GM21717 (cell line): ENCODE results near the gene ADTRP.
"Not testable (repeated sequence)": the region's sequence is repeated elsewhere in the genome, so short reads cannot be mapped to it uniquely, and the experiment has no call there.

ENCODE experiments used
- ATAC-seq: cut with Tn5 transposase; IDR thresholded peaks from one replicate; pipeline ENCODE4 v1.9.1; 2021; ENCODE audit warnings: mild to moderate bottlenecking, moderate library complexity; ENCODE audit not compliant: unreplicated experiment

ADTRP gene

DNA sequence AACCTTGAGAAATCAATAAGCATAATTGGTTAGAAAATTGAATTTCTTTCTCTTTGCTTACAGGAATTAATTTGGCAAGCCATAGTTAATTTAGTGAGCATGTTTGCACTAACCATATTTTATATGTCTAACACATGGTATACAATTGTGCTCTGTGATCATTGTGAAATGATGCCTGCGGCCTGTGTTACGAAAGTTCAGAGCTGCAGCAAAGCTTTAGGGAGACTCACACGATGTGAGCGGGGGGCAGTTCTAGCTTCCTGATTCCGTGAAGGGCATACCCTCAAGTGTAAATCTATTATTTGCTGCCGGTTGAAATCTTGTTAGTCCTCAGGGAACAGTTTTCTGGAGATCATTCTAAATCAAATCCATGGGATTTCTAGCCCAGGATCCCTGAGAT is 25.5 kb upstream of the ADTRP start:
- no peak for ATAC-seq

DNA sequence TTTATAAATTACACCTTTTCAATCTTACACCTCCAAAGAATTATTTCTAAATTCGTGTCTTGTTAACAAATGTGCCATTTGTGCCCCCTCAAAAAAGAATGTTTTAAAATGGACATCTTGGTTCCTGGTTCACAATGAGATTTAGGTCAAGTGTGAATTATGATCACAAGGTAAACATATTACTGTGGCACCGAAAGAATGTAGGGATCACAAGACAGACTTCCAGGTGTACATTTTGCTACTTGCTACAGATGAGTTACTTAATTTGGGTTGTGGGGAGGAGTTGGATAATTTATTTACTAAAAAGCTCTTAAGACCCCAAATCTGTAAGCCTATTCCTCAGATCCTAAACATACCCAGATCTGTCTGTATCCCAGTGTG is 25.0 kb upstream of the ADTRP start:
- no peak for ATAC-seq

DNA sequence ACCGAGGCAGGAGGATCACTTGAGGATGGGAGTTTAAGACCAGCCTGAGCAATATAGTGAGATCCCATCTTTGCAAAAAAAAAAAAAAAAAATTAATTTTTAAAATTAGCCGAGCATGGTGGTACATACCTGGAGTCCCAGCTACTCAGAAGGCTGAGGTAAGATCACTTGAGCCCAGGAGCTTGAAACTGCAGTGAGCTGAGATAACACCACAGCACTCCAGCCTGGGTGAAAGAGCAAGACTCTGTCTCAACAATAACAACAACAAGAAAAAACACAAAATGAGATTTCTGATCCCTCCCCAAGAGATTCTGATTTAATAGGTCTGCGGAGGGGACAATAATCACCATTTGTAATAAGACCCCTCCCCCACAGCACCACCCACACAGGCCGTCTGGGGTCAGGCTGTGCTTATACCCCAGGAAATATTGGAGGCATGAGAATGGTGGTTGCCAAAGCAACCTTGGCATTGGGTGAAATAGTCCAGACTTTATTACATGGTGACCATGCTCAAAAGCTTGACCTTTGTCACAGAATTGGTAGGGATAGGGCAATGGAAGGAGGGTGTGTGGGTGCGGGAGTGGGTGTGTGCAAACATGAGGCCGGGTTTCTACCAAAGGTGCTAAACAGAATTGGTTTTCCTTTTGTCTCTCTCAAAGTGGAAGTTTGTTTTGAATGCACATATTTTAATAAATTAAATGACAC is 24.4 kb upstream of the ADTRP start:
- ATAC-seq: no peak

DNA sequence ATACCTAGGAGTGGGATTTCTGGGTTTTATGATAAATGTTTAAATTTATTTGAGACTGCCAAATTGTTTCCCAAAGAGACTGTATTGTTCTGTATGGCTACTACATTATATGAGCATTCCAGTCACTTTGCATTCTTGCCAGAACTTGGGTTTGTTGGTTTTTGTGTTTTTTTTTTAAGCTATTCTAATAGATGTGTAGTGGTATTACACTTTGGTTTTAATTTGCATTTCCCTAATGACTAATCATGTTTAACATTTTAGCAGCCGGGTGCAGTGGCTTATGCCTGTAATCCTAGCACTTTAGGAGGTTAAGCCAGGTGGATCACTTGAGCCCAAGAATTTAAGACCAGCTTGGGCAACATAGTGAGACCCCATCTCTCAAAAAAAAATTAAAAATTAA is 21.9 kb upstream of the ADTRP start:
- ATAC-seq: not testable (repeated sequence)

GRCh38 chr6:11798538-11798937 is 19.9 kb upstream of the ADTRP start:
- no peak for ATAC-seq

DNA sequence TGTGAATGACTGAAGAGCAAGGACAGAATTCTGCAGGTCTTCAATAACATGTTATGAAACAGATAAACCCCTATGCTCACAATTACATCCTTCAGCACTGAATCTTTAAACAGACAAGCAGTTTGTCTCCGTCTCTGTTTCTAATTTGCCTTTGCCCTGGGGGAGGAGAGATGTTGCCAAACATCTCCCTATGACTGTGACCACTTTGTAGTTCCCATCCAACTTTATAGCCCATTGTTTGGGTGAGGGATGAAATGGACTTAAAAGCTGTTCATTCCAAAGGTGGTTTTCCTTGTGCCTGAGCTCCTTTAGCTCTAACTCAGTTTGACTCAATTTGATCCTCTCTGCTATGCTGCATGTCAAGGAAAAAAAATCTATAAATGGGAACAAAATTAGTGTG is 19.5 kb upstream of the ADTRP start:
- no peak for ATAC-seq

DNA sequence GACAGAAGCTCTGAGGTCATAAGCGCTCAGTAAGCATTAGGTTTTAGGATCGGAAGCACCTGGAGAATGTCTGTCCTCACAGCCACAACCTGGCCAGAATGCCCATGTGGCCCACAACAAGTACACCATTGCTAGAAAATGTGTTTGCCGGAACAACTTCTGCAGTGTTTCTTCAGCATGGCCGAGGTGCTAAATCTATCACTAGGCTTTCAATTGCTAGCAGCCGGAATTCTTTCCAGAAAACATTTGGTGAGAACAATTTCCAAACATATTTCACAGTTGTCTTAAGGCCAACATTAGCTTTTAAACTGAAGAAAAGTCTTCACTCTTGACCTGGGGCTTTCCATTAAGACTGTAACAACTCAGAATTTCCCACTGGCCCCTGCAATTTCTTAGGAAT is 18.2 kb upstream of the ADTRP start:
- no peak for ATAC-seq

DNA sequence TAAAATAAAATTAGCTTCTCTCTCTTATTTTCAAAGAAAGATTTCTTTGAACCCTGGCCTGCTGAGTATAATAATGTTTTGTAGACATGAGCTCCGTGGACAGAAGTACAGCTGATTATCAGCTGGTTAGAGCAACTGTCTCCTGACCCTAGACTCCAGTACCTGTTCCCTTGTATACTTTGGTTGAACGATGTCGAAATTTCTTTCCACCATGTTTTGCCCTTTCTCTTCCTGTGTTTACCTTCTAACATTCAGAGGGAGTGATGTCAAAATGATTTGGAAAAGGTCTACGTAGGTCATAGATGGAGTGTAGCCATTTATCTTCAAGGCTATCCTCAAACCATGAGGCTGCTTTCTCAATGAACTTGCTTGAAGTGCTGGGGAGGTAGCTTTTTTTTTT is 16.8 kb upstream of the ADTRP start:
- no peak for ATAC-seq

GRCh38 chr6:11793277-11793676 is 14.7 kb upstream of the ADTRP start:
- ATAC-seq: no peak

- ATAC-seq: no peak
Measured at GRCh38 chr6:11791354-11792107, 12.9 kb upstream of the ADTRP start.

DNA sequence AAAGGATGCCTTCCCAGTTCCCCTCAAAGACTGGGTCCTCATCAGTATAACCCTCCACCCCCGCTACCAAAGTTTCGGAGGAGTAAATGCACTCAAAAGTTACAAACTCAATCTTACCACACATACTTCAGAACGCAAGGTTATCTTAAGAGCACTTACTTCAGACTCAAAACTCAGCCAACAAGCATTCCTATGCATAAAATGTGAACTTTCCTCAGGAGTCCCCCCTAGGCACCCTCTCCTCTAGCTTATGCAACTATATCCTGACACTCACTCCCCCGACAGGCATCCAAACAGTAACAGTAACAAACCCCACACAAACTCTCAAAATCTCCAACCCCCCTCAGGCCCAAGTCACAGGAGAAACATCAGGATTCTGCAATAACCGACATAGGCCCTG is 11.1 kb upstream of the ADTRP start:
- no peak for ATAC-seq

GRCh38 chr6:11788043-11788442 is 9.4 kb upstream of the ADTRP start:
- ATAC-seq: no peak

GRCh38 chr6:11785774-11786579 is 7.4 kb upstream of the ADTRP start:
- ATAC-seq: peak; percentile 90

GRCh38 chr6:11785415-11785773 is 6.8 kb upstream of the ADTRP start:
- ATAC-seq: peak; percentile 54

DNA sequence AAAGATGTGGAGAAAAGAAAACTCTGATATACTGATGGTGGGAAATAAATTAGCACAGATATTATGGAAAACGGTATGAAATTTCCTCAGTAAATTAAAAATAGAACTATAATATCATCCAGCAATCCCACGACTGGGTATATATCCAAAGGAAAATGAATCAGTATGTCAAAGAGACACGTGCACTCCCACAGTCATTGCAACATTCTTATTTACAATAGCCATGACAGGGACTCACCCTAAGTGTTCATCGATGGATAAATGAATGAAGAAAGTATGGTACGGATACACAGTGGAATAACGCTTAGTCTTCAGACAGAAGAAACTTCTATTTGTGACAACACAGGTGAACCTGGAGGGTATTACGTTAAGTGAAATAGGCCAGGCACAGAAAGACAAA is 5.7 kb upstream of the ADTRP start:
- ATAC-seq: no peak

GRCh38 chr6:11783524-11784064 is 5.0 kb upstream of the ADTRP start:
- ATAC-seq: no peak

GRCh38 chr6:11782524-11782923 is 3.9 kb upstream of the ADTRP start:
- ATAC-seq: no peak

DNA sequence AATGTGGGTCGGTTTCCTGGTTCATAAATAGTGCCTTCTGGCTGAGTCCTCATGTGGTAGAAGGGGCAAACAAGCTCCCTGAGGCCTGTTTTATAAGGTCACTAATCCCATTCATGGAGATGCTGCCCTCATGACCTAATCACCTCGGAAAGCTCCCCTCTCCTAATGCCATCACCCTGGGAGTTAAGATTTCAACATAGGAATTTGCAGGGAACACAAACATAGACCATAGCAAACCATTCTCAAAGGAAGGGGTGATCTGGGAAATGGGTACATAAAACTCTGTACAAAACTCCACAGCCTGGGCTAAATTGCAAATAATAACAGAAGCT is 1.5 kb upstream of the ADTRP start:
- no peak for ATAC-seq

DNA sequence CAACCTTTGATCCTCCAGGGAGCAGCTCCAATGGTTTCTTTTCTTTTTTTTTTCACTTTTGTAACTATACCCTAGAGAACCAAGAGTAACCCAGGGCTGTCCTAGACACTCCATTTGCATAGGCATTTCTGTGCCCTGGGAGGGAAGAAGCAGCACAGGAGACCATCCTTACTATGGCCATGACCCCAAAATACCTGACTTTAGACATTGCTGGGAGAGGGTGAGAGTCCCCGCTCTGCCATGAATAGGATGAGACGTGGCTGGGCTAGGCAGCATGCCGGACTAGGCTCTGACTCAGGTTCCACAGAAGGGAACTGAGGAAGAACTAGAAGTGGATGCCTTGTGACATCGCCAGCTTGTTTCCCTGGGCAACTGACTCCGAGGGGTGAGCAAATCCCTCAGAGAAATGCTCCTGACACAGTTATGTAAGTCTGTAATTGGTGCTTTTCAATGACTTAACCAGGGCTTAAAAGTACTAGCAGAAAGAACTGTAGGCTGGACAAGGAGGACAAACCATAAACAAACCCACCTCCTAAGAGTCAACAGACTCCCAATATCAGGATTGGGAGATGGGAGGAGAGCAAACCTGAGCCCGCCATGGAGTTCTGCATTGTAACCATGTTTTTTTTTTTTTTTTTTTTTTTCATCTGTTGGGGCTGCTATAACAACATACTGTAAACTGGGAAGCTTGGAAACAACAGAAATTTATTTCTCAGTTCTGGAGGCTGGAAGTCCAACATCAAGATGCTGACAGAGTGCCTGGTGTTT is 910 bp upstream of the ADTRP start:
- ATAC-seq: no peak

GRCh38 chr6:11778036-11778435 is 567 bp downstream of the ADTRP start:
- ATAC-seq: no peak

DNA sequence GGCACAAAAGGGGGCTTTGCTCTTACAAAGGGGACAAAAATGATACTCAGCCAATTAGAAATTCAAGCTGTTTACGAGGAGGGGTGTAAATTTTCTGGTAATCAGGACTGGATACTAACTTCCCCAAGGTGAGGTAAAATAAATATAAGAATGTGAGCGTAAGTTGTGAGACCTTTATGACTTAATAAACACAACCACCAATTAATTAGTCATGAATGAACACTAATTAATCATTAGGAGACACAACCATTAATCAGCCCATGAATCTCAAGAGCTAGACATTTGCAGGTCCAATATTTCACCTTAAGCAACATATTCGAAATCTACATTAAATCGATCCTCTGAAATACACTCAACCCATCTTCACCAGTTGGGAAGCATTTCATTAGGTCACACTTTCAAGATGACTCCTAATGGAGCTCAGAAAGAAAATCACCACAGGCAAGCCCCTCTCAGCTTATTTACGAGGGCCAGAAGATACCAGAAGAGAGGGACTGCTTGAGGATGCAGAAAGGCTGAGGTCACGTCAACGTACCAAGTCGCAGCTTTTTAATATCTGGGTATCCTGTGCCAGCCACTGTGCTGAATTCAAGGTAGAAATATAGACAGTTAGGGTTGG is 2.7 kb downstream of the ADTRP start:
- ATAC-seq: no peak
